ENCODE data around the gene CLCN5. TPM values are rescaled to one million over a fixed set of nuclear protein-coding genes. Genes with fewer than 3 reads are reported as not detected.

Gene CLCN5
- total RNA-seq, 2 experiments from 2014 or later = 0.61 to 1.6 TPM

DNA sequence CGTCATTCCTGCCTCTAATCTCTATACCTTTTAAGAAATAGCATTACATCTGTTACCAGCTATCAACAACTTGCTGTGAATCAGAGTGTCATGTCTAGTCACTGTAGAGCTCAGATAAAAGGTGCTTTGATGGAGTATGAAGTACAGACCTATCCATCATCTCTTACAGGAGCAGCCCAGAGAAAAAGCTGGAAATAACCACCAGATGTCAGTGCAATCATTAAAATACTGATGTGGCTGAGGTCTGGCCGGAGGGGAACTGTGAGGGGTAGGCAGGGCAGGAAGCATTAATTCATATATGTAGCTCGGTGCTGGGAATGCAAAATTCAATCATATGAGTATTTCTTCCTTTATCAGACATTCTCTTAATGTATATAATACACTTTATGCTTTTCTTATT is 177.8 kb downstream of the CLCN5 start:
- Mint-ChIP-seq H3K4me3 (no peak overlapping the region), H3K27ac (no peak overlapping the region), H3K4me1 (ENCODE audit: low read depth) (no peaks in the 10 kb centered on the region), H3K36me3 (ENCODE audit: low read depth) (no peaks in the 10 kb centered on the region), H3K27me3 (no peaks in the 10 kb centered on the region), H3K9me3 (no peaks in the 10 kb centered on the region)
- TF ChIP-seq, protein P1, sequence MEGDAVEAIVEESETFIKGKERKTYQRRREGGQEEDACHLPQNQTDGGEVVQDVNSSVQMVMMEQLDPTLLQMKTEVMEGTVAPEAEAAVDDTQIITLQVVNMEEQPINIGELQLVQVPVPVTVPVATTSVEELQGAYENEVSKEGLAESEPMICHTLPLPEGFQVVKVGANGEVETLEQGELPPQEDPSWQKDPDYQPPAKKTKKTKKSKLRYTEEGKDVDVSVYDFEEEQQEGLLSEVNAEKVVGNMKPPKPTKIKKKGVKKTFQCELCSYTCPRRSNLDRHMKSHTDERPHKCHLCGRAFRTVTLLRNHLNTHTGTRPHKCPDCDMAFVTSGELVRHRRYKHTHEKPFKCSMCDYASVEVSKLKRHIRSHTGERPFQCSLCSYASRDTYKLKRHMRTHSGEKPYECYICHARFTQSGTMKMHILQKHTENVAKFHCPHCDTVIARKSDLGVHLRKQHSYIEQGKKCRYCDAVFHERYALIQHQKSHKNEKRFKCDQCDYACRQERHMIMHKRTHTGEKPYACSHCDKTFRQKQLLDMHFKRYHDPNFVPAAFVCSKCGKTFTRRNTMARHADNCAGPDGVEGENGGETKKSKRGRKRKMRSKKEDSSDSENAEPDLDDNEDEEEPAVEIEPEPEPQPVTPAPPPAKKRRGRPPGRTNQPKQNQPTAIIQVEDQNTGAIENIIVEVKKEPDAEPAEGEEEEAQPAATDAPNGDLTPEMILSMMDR (IDR thresholded peaks at IDR 0.05) = no peak
- no peak overlapping the region for H3K27ac ChIP-seq (ENCODE audit: low read depth in 1 of 2, low read length in 2 of 2)
- ATAC-seq (ENCODE audit: poor library complexity) (no peak), DNase-seq (peak in 3 of 14 experiments; percentile 3 to 9 (median 4))
- no peaks in the 10 kb centered on the region for H3K9me3 ChIP-seq (ENCODE audit: control insufficient read depth in 1 of 2, insufficient read depth in 1 of 2, low read length in 2 of 2)
- no peaks in the 10 kb centered on the region for H3K27me3 ChIP-seq (ENCODE audit: control insufficient read depth in 1 of 2, insufficient read depth in 2 of 2, low read length in 2 of 2)
- intact Hi-C loops (cut with DNase I, micrococcal nuclease) = loop anchor here (2.0 to 5.0 kb wide), 2 partner anchors 481 to 482 kb away; no protein-coding TSS in a partner anchor
- CTCF ChIA-PET = interaction anchor here (1.1 kb wide), 1 partner anchor 9 kb away, joined by 4 read pairs; no protein-coding TSS in a partner anchor
- no peak overlapping the region for H3K4me3 ChIP-seq (ENCODE audit: low read length)
- H3K4me1 ChIP-seq (ENCODE audit: insufficient read depth, low read length) = no peaks in the 10 kb centered on the region
- H3K36me3 ChIP-seq (ENCODE audit: insufficient read depth, low read length) = no peaks in the 10 kb centered on the region
- POLR2A ChIA-PET = interaction anchor here (0.6 kb wide), 1 partner anchor 105 kb away, joined by 3 read pairs; the partner anchor contains the start of gene CCNB3

DNA sequence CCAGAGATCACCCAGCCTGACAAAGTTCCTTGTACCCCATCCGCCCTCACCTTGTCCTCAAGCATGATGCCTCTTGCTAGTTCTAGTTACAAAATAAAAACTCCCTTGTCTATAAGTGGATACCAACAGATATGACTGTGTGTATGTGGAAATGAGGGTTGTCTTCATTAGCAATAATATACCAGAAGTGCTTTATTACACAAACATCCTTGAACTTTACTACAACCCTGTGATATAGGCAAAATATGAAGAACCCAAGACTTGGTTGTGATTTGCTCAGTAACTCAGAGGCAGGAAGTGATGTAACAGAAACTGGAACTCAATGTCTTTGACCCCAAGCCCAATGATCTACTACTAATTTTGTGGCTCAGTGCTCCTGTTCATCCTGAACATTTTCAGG is 180.8 kb downstream of the CLCN5 start:
- intact Hi-C loops (cut with DNase I, micrococcal nuclease) = loop anchor here in 1 of 2 experiments (5.0 kb wide), 1 partner anchor 479 kb away; no protein-coding TSS in a partner anchor

DNA sequence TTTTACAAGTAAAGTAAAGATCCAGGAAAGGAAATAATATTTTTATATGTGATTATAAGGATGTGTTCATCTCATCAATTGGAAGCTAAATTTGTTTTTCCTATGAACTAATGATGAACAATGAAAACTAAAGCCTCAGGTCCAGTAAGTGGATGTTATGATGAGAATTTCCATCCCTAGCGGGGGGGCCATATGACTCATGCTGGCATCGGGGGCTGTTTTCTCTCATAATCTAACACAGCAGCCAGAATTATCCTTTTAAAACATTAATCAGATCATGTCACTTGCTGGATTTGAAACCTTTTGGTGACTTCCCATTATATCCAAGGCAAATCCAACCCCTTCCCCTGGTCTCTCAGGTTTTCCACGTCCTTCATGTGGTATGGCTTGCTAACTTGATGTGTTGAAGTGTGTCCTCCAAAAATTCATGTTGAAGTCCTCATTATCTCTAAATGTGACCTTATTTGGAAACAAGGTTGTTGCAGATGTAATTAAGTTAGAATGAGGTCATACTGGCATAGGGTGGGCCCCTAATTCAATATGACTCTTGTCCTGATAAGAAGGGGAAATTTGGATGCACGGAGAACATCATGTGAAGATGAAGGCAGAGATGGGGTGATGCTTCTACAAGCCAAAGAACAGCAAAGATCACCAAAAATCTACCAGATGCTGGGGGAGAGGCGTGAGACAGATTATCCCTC is 181.6 kb downstream of the CLCN5 start:
- Histone ChIP-seq H3K27ac (ENCODE audit: low read depth in 1 of 2, low read length in 2 of 2) (no peak overlapping the region), H3K4me1 (ENCODE audit: insufficient read depth, low read length) (no peaks in the 10 kb centered on the region), H3K27me3 (ENCODE audit: control insufficient read depth in 1 of 2, insufficient read depth in 2 of 2, low read length in 2 of 2) (no peaks in the 10 kb centered on the region), H3K36me3 (ENCODE audit: insufficient read depth, low read length) (no peaks in the 10 kb centered on the region), H3K9me3 (ENCODE audit: control insufficient read depth in 1 of 2, insufficient read depth in 1 of 2, low read length in 2 of 2) (no peaks in the 10 kb centered on the region), H3K4me3 (ENCODE audit: low read length) (no peak overlapping the region)
- TF ChIP-seq, protein P1 (IDR thresholded peaks at IDR 0.05) = no peak
- ATAC-seq (ENCODE audit: poor library complexity) (no peak), DNase-seq (no peak)
- H3K4me3 Mint-ChIP-seq = no peak overlapping the region
- H3K36me3 Mint-ChIP-seq (ENCODE audit: low read depth) = no peaks in the 10 kb centered on the region
- H3K27me3 Mint-ChIP-seq = no peaks in the 10 kb centered on the region
- CTCF ChIA-PET = no interaction called here
- H3K9me3 Mint-ChIP-seq = no peaks in the 10 kb centered on the region
- no peaks in the 10 kb centered on the region for H3K4me1 Mint-ChIP-seq (ENCODE audit: low read depth)
- intact Hi-C loops (cut with DNase I, micrococcal nuclease) = loop anchor here in 1 of 2 experiments (5.0 kb wide), 1 partner anchor 478 kb away; no protein-coding TSS in a partner anchor
- POLR2A ChIA-PET = no interaction called here
- H3K27ac Mint-ChIP-seq = no peak overlapping the region

More for the DNA sequence above, 180.8 kb downstream of the CLCN5 start:
- Mint-ChIP-seq H3K36me3 (ENCODE audit: low read depth) (no peaks in the 10 kb centered on the region), H3K27ac (no peak overlapping the region), H3K4me3 (no peak overlapping the region), H3K4me1 (ENCODE audit: low read depth) (no peaks in the 10 kb centered on the region), H3K27me3 (no peaks in the 10 kb centered on the region), H3K9me3 (no peaks in the 10 kb centered on the region)
- POLR2A ChIA-PET = no interaction called here
- no peaks in the 10 kb centered on the region for H3K4me1 ChIP-seq (ENCODE audit: insufficient read depth, low read length)
- no peak overlapping the region for H3K27ac ChIP-seq (ENCODE audit: low read depth in 1 of 2, low read length in 2 of 2)
- no peaks in the 10 kb centered on the region for H3K27me3 ChIP-seq (ENCODE audit: control insufficient read depth in 1 of 2, insufficient read depth in 2 of 2, low read length in 2 of 2)
- no peaks in the 10 kb centered on the region for H3K36me3 ChIP-seq (ENCODE audit: insufficient read depth, low read length)
- ATAC-seq (ENCODE audit: poor library complexity) = no peak
- H3K9me3 ChIP-seq (ENCODE audit: control insufficient read depth in 1 of 2, insufficient read depth in 1 of 2, low read length in 2 of 2) = no peaks in the 10 kb centered on the region
- TF ChIP-seq, protein P1 (IDR thresholded peaks at IDR 0.05) = no peak
- H3K4me3 ChIP-seq (ENCODE audit: low read length) = no peak overlapping the region
- no peak for DNase-seq
- CTCF ChIA-PET = no interaction called here

All from CD4-positive, alpha-beta T cell (primary cell).